Fibroblast of skin of abdomen (primary cell): ENCODE data around the gene ZNF507.

ENCODE experiments used
- DNase-seq: peaks from one replicate; pipeline ENCODE4 v3.0.0-alpha.2; 2013

The ZNF507 gene

DNA sequence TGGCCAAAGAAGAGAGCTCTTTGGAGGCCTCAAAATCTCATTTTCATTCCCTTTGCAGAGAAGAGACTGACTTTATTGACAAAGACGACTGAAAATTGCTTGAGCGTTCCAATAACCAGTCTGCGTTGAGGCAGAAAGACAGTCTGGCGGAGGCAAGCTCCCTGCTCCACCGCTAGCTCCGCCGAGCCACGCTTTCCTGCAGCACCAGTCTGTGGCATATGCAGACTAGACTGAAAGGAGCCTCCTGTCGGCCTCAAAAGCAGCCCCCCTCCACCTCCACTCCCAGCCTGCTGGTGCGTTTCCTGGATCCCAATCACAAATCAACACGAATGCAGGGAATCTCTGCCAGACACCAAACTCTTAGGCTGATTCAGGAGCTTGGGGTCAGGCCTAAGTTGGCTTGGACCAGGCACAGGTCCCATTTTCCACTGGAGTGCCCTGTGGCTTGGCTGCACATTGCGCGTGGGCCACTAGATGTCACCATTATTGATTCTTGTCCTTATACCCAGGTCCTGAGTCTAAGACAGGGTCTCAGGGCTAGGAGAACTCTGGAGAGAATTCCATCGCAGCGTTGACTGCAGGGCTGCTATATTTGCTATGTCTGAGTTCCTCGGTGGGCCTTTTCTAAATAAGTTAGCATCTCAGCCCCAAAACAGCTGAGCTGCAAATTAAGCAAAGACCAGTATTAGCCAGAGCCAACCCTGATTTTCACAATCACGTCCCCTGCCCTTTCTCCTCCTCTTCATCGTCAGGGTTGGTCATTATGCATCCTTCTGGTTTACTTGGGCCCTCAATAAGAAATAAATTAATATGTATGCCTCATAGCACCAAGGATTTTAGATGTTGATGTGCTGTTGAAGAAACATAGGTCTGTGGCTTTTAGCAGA is 5.2 kb upstream of the ZNF507 start:
- DNase-seq, result peak; percentile 38

DNA sequence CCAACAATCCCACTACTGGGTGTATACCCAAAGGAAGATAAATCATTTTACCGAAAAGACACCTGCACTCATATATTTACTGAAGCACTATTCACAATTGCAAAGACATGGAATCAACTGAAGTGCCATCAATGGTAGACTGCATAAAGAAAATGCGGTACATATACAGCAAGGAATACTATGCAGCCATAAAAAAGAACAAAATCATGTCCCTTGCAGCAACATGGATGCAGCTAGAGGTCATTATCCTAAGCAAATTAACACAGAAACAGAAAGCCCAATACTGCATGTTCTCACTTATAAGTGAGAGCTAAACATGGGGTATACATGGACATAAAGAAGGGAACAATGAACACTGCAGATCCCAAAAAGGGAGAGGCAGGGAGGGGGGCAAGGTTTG is 2.7 kb upstream of the ZNF507 start:
- no peak for DNase-seq

DNA sequence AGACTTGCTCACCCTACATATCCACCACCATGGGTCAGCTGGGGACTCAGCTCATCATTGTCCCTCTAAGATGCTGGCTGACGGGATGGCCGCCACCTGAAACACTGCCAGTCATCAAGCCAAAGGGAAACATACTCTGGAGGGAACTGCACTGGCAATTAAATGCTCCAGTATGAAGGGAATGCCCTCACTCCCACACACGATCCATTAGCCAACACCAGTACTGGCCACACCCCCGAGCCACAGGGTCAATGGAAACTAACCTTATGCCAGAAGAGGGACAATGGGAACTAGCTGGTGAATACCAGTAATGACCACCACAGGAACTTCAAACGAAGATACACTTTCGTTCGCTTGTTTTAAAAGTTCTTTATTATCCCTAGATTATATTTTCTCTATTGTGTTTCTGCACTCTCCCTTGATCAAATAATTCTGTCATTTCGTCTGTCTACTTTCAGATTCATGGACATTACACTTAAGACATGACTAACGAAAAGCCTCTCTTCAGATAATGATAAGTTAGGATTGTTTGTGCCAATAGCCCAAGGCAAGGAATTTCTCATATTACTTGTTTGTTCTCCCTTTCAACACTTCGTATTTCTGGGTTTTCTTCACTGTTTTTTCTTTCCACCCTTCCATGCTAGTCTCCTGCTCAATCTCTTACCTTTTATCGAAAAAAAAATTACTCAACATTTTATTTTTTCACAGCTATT is 1.7 kb upstream of the ZNF507 start:
- DNase-seq, result no peak

DNA sequence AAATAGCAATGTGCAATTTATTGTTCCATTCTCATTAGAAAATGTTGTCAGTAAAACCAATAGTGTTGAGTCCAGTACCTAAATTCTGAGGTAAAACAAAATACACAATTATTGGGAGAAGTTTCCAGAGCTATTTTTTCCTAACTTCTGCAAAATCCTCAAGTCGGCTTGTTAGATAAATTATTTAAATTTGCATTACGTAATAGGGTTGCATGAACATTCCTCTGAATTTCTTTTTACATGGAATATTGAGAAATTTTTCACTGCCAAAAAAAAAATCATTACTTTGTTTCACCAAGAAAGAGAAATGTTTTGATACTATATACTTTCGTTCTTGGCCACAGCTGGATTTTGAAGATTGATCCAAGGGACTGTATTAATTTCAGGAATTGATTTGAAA is 1.5 kb downstream of the ZNF507 start:
- DNase-seq, result no peak

DNA sequence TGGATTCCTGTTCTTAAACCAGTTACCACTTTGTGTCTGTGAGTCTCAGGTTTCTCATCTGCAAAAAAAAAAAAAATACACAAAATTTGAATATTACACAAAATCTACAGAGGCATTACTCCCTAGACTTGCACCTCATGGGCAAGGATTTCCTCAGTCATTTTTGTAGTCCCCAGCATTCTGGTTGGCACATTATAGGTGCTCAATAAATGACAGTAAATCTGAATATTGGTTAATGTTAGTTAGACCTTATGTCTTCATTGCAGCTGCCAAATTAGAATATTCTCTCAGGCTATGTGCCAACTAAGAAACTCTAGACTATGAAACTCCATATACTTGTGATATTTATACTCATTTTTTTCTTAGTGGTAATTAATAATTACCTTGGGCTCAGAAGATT is 2.2 kb downstream of the ZNF507 start:
- DNase-seq, result no peak

DNA sequence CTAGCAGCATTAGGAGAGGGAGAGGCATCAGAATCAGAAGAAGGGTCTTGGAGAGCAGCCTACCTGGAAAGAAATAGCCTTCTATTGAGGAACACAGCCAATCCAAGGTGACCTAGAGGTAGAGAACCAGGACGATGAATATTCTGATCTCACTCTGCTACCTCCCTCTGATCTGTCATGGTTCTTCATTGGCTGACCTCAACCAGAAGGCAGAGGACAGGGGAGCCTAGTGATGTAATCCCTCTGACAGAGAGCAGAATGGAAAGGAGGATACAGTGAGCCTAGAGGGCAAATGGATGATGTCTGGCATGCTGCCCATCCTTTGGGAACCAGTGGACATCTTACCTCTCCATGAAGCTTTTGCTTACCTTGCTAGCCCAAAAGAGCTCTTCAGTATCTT is 3.6 kb downstream of the ZNF507 start:
- DNase-seq, result no peak

DNA sequence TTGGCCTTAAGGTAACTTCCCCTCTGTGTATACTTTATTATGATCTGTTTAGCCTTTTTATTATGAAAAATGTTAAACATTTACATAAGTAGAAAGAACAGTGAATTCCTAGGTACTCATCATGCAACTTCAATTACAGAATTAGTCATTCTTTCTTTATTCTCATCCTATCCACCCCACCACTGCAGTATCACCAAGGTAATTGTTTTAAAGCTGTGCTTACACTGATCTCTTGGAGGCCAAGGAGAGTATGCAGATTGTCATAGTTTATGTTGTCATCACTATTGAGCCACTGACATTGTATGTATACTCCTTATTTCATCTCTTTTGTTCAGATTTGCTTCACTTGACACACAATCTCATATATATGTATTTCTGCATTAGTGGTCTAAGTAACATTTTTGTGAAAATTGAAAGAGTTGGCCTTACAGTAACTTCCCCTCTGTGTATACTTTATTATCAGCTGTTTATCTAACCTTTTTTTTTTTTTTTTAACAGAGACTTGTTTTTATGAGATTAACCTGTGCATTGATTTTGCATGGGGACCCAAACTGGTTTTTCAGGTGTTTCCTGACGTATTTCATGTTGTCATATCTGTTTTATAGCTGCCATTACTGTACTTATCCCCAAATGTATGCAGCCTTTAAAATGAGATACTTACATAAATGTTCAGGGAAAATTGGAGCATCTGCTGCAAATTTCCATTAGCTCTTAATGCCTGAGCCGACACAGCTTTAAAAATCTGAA is 4.5 kb downstream of the ZNF507 start:
- no peak for DNase-seq

DNA sequence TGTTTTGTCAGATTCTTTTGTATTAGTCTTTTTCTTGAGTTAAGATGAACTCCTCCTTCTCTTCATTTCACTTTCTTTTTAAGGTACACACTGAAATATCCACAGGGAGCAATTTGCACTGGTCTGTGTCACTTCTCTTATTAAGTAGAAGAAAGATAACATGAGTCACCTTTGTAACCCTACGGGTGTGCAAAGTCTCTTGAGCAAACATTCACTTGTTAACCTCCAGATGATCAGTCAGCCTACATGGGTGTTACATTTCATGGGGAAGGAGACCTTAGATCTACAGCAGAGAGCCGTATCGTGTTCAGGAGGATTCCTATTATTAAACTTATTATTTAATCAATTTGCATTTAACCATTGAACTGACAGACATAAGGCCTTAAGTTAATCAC is 5.1 kb downstream of the ZNF507 start:
- DNase-seq, result no peak

DNA sequence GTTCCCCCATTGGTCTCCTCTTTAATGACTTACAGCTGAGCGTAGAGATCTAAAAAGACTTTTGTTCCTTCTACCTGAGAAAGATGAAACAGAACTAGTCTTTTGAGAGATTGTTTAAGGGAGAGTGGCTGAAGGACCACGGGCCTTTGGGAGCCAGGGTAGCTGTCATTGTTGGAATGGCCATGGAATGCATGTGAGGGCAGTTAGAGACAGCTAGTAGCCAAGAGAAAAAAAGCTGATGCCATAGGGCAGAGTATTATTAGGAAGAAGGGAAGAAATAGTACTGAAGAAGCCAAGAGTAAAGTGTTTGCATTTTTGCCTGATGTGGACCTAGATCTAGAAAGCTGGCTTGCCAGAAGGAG is 5.6 kb downstream of the ZNF507 start:
- DNase-seq, result no peak

DNA sequence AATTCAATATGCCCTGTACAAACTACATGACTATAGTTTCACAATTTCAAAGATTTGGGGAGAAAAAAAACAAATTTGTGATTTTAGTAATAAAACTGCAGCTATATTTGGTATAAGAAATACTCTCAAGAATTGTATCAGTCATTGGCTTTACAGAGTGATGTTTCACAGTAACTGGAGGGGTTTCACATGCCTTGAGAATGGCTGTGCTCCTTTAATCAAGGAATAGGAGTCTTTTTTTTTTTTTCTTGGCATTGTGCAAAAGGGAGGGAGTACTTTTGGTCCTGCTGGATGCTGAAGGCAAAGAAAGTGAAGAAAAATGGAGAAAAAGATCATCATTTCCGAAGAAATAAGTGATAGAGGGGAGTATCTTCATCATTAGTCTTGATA is 6.8 kb downstream of the ZNF507 start:
- no peak for DNase-seq

DNA sequence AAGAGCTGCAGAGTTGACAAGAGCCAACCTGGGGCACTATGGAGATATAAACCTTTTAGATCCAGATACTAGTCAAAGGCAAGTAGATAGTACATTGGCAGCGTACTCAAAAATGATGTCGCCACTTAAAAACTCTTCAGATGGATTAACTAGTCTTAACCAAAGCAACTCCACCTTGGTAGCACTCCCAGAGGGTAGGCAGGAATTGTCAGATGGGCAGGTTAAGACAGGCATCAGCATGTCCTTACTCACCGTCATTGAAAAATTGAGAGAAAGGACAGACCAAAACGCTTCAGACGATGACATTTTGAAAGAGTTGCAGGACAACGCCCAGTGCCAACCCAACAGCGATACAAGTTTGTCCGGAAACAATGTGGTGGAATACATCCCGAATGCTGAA is 8.9 kb downstream of the ZNF507 start:
- no peak for DNase-seq

DNA sequence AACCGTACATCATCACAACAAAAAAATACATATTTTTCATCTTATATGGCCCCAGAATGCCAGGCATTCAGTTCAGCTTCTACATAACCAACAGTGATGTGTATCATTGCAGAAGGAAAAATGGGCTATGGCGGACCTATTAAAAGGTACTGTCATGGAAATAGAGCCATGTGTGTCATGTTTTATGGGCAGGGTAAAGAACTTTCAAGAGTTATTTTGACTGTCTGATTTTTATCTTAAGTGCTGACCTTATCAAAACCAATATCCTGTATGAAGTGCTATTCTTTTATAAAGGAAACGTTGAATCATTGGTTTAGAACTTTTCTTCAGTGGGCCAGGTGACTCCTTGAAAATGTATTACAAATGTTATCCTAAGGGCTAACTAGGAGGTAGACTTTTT is 9.9 kb downstream of the ZNF507 start:
- DNase-seq, result no peak

DNA sequence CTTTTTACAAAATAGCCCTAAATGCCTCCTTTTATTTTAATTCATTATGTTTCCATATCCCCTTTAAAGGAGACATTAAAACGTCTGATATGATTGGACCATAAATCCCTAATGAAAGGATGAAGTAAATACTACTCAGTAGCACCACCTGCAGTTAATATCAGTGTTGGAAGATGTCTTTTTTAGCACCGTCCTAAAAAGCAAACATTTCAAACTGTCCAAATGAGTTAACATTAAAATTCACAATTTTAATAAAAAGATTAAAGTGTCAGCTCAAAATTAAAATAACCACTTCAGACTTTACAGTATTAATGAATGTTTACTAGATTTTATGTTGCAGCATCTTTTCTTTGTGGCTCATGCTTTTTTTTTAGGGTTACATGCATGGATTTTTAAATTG is 12.3 kb downstream of the ZNF507 start:
- no peak for DNase-seq

DNA sequence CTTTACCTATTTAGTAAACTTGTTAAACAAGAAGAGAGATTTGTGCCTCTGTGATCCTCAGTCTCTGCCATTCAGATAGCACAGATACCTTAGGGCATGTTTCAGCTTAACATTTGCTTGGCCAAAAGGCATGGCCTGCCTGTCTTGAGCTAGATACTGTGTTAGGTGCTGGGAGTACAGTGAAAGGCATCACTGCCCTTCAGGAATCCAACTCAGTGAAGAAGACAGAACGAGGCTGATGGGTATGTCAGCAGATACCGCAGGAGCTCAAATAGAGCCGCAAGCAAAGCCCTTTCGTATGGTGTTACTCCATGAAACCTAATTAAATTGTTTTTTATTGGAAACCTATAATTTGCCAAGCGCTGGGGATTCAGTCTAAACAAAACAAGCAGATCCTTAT is 12.9 kb downstream of the ZNF507 start:
- no peak for DNase-seq

DNA sequence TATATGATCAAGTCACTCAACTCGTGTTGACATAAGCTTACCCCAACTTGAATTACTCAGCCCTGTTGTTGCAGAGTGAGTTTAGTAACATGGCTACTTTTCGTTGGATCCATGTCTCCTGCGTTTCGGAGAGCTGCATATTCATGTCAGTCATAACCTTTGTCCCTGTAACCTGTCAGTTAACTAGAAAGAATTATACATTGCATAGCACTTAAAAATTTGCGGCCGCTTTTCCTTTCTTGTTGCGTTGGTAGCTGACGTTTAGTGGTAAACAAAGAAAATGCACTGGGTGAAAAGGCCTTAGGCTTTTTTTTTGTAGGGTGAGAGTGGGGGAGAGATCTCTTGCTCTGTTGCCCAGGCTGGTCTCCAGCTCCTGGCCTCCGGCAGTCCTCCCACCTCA is 14.2 kb downstream of the ZNF507 start:
- DNase-seq, result no peak

DNA sequence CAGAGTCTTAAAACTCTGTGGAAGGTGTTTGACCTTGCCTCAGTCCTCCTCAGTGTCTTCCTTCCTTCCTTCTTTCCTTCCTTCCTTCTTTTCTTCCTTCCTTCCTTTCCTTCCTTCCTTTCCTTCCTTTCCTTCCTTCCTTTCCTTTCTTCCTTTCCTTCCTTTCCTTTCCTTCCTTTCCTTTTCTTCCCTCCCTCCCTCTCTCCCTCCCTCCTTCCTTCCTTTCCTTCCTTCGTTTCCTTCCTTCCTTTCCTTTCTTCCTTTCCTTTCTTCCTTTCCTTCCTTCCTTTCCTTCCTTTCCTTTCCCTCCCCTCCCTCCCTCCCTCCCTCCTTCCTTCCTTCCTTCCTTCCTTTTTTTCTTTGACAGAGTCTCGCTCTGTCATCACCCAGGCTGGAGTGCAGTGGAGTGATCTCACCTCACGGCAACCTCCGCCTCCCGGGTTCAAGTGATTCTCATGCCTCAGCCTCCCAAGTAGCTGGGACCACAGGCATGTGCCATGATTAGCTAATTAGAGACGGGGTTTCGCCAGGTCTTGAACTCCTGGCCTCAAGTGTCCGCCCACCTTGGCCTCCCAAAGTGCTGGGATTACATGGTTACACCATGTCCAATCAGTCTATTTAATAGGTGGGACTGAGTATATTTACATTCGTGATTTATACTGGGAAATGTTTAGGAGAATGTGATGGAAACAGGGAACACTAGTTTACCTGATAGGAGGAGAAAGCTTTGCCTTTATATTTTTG is 16.3 kb downstream of the ZNF507 start:
- no peak for DNase-seq

DNA sequence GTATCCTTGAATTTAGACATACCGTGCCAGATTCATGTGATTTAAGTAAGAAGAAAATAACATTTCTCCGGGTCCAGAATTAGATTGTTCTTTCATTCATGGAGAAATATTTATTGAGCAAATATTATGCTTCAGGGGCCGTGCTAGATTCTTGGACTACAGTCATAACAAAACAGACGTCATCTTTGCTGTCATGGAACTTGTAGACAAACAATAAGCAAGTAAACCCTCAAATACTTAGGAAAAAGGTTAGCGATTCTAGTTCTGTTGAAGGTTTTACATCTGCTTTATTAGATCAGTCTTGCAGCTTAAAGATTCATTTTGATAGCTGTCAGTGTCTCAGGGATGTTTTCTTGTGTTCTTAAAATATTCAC is 16.9 kb downstream of the ZNF507 start:
- no peak for DNase-seq

DNA sequence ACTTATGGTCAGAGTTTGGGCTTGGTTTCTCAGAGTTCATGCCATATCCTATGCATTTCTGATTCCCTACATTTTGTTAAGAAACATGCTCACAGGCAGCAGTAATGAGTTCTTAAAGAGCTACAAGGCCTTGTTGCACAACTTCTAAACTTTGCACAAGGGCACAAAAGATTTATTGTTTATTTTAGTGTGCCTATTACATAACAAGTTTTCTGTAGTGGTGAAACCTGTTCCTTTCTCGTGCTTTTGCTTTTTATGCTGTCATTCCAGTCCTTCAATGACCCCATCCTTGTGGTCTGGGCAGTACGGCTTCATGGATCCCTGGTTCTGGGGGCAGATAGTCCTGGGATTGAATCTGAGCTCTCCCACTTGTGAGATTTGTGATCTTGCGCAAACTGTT is 17.8 kb downstream of the ZNF507 start:
- DNase-seq, result no peak

DNA sequence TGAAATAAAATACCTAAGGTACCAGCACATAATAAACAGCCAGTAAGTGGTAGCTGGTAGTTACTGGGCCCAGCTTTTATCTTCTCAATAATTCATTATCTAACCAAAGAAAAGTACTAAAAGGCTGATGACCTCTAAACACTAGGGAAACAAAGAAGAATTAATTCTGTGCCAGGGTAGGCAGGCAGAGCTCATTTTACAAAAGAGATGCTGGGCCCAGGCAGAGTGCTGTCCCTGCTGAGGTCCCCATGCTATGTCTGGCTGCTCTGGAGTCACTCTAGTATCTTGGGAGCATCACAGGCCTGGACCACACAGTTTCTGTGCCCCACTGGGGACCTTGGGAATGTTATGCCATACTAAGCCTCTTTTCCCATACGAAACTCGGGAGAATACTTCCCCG is 18.2 kb downstream of the ZNF507 start:
- DNase-seq, result no peak

DNA sequence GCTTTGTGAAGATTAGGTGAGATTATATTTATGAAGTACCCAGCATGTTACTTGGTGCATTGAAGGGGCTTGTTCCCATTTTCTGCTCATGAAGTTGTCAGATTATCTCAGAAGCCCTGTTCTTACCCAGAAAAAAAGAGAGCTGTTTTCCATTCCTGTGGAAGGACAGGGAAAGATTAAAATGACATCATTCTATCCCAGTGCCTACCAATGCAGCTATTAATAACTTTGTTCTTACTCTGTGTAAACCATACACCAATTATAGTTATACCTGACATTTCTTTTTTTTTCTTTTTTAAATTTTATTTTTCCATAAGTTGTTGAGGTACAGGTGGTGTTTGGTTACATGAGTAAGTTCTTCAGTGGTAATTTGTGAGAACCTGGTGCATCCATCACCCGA is 18.6 kb downstream of the ZNF507 start:
- no peak for DNase-seq

DNA sequence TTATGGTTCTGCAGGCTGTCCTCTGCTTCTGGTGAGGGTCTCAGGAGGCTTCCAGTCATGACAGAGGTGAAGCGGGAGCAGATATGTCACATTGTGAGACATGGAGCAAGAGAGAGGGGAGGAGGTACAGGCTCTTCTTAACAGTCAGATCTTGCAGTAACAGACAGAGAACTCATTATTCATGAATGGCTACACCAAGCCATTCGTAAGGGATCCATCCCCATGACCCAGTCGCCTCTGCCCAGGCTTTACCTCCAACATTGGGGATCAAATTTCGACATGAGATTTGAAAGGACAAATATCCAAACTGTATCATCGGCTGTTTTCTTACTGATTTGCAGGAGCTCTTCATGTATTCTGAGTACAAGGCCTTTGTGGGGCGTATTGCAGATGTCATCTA is 21.7 kb downstream of the ZNF507 start:
- DNase-seq, result no peak

DNA sequence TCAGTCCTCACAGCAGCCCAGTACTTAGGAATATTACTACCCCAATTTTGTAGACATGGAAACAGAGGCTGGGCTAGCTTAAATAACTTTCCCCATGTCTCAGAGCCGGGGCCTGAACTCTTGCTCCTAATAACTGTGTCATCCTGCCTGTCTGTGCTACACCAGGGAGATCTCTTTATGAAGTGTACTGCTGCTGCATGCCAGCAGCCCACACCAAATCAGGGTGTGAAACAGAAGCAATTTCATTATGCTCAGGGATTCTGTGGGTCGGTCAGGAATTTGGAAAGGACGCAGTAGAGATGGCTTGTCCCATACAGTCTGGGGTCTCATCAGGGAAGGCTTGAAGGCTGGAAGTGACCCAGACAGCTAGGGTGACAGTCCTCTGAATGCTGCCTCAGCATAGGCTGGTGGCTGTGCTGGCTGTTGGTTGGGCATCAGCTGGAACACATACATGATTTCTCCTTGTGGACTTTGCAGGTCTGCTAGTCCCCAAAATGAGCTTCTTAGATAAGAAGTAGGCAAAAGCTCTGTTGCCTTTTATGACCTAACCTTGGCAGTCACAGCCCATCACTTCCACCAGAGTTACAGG is 22.6 kb downstream of the ZNF507 start:
- no peak for DNase-seq

DNA sequence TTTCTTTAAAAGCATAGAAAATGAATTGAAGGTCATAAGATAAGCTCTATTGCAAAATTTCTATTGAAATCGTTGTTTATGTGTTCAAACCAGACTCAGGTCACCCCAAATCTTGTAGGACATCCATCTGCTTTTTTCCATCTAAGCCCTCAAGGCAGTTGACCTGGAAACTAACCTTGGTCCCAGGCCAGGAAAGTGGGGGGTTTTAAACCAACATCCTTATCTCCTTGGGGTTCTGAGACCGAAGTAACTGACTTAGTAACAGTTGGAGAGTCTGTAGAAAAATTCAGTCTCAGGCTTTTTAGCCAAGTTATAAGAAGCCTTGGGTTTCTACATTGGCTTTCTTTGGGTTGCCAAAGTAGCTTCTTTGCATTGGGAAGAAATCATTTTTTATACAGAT is 23.4 kb downstream of the ZNF507 start:
- DNase-seq, result no peak
